ENCODE results near the gene GSTCD.

GSTCD gene

DNA sequence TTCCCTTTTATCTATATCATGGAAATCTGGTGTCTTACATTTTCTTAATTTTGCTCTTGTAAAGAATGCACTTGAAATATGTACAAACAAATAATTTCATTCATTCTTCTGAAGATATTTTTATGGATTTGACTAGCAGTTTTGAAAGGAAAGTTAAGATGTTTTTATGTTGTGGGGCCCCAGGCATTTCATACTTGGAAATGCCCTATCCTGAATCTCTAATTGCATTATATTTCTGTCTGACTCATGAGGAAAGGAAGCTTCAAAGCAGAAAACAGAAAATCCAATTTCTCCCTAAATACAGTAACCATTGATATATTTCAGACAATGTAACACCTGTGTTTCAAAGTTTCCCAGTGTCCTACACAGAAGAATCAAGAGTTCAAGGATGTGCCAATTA lies 113.5 kb downstream of the GSTCD start:
- TF ChIP-seq, protein P1, sequence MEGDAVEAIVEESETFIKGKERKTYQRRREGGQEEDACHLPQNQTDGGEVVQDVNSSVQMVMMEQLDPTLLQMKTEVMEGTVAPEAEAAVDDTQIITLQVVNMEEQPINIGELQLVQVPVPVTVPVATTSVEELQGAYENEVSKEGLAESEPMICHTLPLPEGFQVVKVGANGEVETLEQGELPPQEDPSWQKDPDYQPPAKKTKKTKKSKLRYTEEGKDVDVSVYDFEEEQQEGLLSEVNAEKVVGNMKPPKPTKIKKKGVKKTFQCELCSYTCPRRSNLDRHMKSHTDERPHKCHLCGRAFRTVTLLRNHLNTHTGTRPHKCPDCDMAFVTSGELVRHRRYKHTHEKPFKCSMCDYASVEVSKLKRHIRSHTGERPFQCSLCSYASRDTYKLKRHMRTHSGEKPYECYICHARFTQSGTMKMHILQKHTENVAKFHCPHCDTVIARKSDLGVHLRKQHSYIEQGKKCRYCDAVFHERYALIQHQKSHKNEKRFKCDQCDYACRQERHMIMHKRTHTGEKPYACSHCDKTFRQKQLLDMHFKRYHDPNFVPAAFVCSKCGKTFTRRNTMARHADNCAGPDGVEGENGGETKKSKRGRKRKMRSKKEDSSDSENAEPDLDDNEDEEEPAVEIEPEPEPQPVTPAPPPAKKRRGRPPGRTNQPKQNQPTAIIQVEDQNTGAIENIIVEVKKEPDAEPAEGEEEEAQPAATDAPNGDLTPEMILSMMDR (IDR thresholded peaks at IDR 0.05): no peak
- no peaks in the 10 kb centered on the region for H3K36me3 ChIP-seq
- no peaks in the 10 kb centered on the region for H3K27me3 ChIP-seq
- H3K27ac ChIP-seq: no peak overlapping the region
- no peaks in the 10 kb centered on the region for H3K9me3 ChIP-seq
- H3K4me1 ChIP-seq (ENCODE audit: control insufficient read depth in 1 of 2, insufficient read depth in 1 of 2, low read depth in 1 of 2, low read length in 1 of 2): no peaks in the 10 kb centered on the region
- no peak overlapping the region for H3K4me3 ChIP-seq (ENCODE audit: low read depth in 1 of 2, low read length in 1 of 2)

DNA sequence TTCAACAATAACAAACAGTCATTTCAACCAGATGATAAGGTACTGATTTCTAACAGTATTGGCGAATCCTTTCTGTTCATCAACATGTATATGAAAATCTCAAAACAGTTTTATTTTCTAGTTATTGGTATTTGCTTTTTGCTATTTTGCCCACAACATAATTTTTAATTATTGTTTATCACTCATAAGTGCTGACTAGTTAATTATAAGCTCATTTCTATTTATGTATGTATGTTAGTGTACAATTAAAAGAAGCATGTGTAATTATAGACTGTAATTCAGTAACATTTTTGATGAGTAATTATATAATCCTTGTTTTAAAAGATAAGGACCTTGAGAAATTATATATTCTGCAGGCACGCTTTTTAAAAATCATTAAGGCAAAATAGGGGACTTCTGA lies 119.5 kb downstream of the GSTCD start:
- Histone ChIP-seq H3K4me1 (ENCODE audit: control insufficient read depth in 1 of 2, insufficient read depth in 1 of 2, low read depth in 1 of 2, low read length in 1 of 2) (no peaks in the 10 kb centered on the region), H3K9me3 (no peaks in the 10 kb centered on the region)
- TF ChIP-seq, protein P1 (IDR thresholded peaks at IDR 0.05): no peak

DNA sequence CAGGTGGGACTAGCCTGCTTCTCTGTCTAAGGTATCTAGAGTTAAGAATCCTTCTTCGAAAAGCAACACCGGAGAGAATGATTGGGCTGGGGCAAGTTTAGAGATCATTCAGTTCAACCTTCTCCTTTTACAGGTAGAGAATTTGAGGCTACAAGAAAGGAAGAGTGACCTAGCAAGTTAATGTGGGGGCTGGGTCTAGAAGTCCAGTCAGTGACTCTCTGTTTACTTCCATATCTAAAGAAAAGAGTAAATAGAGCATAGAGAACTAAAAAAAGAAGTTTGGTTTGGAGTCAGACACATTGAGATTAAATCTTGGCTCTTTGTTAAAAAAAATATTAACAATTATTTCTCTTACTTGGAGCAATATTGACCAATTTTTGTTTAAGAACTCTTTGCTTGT lies 122.6 kb downstream of the GSTCD start:
- Histone ChIP-seq H3K27me3 (no peaks in the 10 kb centered on the region), H3K27ac (no peak overlapping the region), H3K9me3 (no peaks in the 10 kb centered on the region), H3K36me3 (no peaks in the 10 kb centered on the region), H3K4me1 (ENCODE audit: control insufficient read depth in 1 of 2, insufficient read depth in 1 of 2, low read depth in 1 of 2, low read length in 1 of 2) (no peaks in the 10 kb centered on the region), H3K4me3 (ENCODE audit: low read depth in 1 of 2, low read length in 1 of 2) (no peak overlapping the region)
- TF ChIP-seq, protein P1 (IDR thresholded peaks at IDR 0.05): no peak

More for the DNA sequence above, 119.5 kb downstream of the GSTCD start:
- no peak overlapping the region for H3K4me3 ChIP-seq (ENCODE audit: low read depth in 1 of 2, low read length in 1 of 2)
- H3K27ac ChIP-seq: no peak overlapping the region
- no peaks in the 10 kb centered on the region for H3K36me3 ChIP-seq
- no peaks in the 10 kb centered on the region for H3K27me3 ChIP-seq

DNA sequence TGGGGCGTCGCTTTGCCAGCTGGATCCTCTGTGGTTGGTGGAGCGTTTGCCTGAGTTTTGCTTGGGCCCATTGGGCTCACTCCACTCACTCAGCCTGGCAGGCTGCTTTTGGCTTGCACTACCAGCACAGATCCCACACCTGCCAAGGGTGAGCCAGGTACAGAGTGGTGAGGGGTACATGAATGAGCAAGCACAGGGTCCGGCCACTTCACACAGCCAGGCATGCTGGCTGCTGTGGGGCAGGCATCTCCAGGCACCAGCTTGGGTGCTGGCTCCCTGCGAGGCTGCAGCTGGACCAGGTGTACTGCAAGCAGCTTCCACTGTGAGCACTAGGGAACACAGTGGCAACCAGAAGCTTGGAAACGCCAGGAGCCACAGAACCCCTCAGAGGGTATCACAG lies 126.6 kb downstream of the GSTCD start:
- no peaks in the 10 kb centered on the region for H3K27me3 ChIP-seq
- H3K4me3 ChIP-seq (ENCODE audit: low read depth in 1 of 2, low read length in 1 of 2): no peak overlapping the region
- no peaks in the 10 kb centered on the region for H3K9me3 ChIP-seq
- no peaks in the 10 kb centered on the region for H3K4me1 ChIP-seq (ENCODE audit: control insufficient read depth in 1 of 2, insufficient read depth in 1 of 2, low read depth in 1 of 2, low read length in 1 of 2)
- TF ChIP-seq, protein P1 (IDR thresholded peaks at IDR 0.05): no peak
- H3K27ac ChIP-seq: no peak overlapping the region
- H3K36me3 ChIP-seq: no peaks in the 10 kb centered on the region

DNA sequence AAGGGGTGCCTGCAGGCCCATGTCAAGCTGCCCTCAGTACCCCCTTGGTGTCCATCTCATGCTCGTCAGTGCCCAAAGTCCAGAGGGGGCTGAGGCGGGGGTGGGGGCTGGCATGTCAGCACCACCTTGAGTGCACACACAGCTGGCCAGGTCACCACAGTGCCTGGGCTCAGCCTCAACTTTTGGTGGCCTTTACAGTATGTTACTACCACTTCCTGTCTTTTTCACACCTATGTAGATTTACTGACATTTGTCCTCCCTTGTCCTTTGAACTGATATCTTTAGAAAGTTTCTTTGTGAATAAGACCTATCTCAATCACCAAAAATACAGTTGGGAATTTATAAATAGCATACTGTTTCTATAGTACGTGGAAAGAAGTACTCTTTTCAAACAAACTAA lies 128.0 kb downstream of the GSTCD start:
- TF ChIP-seq, protein P1 (IDR thresholded peaks at IDR 0.05): no peak
- no peak overlapping the region for H3K27ac ChIP-seq
- no peaks in the 10 kb centered on the region for H3K4me1 ChIP-seq (ENCODE audit: control insufficient read depth in 1 of 2, insufficient read depth in 1 of 2, low read depth in 1 of 2, low read length in 1 of 2)
- H3K9me3 ChIP-seq: no peaks in the 10 kb centered on the region
- no peaks in the 10 kb centered on the region for H3K36me3 ChIP-seq
- no peak overlapping the region for H3K4me3 ChIP-seq (ENCODE audit: low read depth in 1 of 2, low read length in 1 of 2)
- H3K27me3 ChIP-seq: no peaks in the 10 kb centered on the region

DNA sequence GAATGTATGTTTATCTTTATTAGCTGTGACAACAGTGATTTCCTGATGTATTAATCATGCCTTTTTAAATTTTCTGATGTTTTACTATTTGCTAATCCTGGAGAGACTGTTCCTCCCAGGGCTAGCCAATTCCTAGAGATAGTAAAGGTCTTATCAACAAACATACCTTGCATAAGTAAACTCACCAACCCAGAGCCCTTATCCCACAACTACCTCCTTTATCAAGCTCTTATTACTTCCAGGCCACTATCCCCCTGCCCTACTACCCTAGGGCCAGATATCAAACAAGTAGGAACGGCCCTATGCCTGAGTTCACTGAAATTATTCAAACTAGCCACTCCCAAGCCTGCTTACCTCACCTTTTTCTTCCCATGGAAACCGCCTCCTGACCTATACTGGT lies 128.5 kb downstream of the GSTCD start:
- Histone ChIP-seq H3K27ac (no peak overlapping the region), H3K4me1 (ENCODE audit: control insufficient read depth in 1 of 2, insufficient read depth in 1 of 2, low read depth in 1 of 2, low read length in 1 of 2) (no peaks in the 10 kb centered on the region), H3K9me3 (no peaks in the 10 kb centered on the region), H3K4me3 (ENCODE audit: low read depth in 1 of 2, low read length in 1 of 2) (no peak overlapping the region), H3K36me3 (no peaks in the 10 kb centered on the region), H3K27me3 (no peaks in the 10 kb centered on the region)
- TF ChIP-seq, protein P1 (IDR thresholded peaks at IDR 0.05): no peak
